IPS-NIHi7 (cell line): ENCODE measurements around the gene RPS16.

Experiments
- DNase-seq: peaks from one replicate; pipeline ENCODE4 v3.0.0; 2012; ENCODE audit warnings: mixed read lengths; ENCODE audit errors: extremely low spot score

Gene RPS16

GRCh38 chr19:39422020-39422419 is 13.7 kb downstream of the RPS16 start:
- no peak for DNase-seq

GRCh38 chr19:39420769-39421168 is 15.0 kb downstream of the RPS16 start:
- DNase-seq: no peak

GRCh38 chr19:39419003-39419402 is 16.7 kb downstream of the RPS16 start:
- DNase-seq: no peak

- no peak for DNase-seq
Observed at GRCh38 chr19:39417463-39418181, 18.1 kb downstream of the RPS16 start.

- no peak for DNase-seq
Observed at GRCh38 chr19:39416152-39417120, 19.3 kb downstream of the RPS16 start.

GRCh38 chr19:39415111-39416046 is 20.4 kb downstream of the RPS16 start:
- no peak for DNase-seq

GRCh38 chr19:39413911-39414608 is 21.7 kb downstream of the RPS16 start:
- no peak for DNase-seq

GRCh38 chr19:39413272-39413910 is 22.4 kb downstream of the RPS16 start:
- DNase-seq: peak; percentile 67

GRCh38 chr19:39412867-39413271 is 22.9 kb downstream of the RPS16 start:
- no peak for DNase-seq

GRCh38 chr19:39412100-39412866 is 23.5 kb downstream of the RPS16 start, which contains the start of gene PLEKHG2:
Gene PLEKHG2, plus strand, starts transcription at chr19:39412669. Its CDS starts 1,418 bp downstream, at chr19:39414087.
- peak; percentile 87 for DNase-seq

- no peak for DNase-seq
Observed at GRCh38 chr19:39411832-39412099, 24.0 kb downstream of the RPS16 start.

GRCh38 chr19:39411081-39411831 is 24.5 kb downstream of the RPS16 start:
- DNase-seq: no peak

GRCh38 chr19:39410831-39411080 is 25.0 kb downstream of the RPS16 start:
- no peak for DNase-seq

GRCh38 chr19:39410017-39410830 is 25.5 kb downstream of the RPS16 start:
- peak; percentile 20 for DNase-seq

GRCh38 chr19:39409208-39410016 is 26.3 kb downstream of the RPS16 start:
- peak; percentile 81 for DNase-seq

- DNase-seq: no peak
Observed at GRCh38 chr19:39408392-39409207, 27.1 kb downstream of the RPS16 start.
